ENCODE data around the gene USP34.

The USP34 gene

DNA sequence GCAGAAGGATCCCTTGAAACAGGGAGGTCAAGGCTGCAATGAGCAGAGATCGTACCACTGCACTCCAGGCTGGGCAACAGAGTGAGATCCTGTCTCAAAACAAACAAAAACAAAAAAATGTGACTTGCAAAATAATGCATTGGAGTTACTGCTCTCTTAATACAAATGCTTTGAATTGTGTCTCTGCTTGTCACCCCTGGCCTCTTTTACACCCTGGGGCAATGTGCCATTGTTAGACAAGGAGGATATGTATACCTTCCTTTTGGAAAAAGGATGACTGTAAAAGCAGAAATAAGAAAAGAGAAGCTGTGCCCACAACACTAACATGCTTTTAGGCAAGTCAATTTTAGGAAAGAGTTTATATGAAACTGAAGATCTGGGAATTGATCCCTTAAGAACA, 329.7 kb downstream of the USP34 start:
- no peak for DNase-seq

DNA sequence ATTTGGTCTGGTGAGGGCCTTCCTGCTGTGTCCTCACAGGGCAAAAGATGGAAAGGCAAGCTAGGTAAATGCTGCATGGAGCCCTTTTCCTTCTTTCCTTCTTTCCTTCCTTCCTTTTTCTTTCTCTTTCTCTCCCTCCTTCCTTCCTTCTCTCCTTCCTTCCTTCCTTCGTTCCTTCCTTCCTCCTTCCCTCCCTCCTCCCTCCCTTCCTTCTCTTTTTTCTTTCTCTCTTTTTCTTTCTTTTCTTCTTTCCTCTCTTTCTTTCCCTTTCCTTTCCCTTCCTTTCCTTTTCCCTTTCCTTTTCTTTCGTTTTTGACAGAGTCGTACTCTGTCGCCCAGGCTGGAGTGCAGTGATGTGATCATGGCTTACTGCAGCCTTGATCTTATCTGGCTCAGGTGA, 332.0 kb downstream of the USP34 start:
- DNase-seq: no peak

Measured in activated CD4-positive, alpha-beta T cell treated with anti-CD3 and anti-CD28 coated beads, Interleukin-2, Interleukin-6, amounts not matched to agents 100 ng/mL and 50 ng/mL, durations not matched to agents 16 hours and 8 hours (primary cell).